Measurements from ENCODE around the gene SIGLEC5. TPM values are rescaled to one million over a fixed set of nuclear protein-coding genes. Genes with fewer than 3 reads are reported as not detected.

The SIGLEC5 gene
- polyA plus RNA-seq, 3 donors, result 0.34 to 0.71 TPM; not detected in 1

DNA sequence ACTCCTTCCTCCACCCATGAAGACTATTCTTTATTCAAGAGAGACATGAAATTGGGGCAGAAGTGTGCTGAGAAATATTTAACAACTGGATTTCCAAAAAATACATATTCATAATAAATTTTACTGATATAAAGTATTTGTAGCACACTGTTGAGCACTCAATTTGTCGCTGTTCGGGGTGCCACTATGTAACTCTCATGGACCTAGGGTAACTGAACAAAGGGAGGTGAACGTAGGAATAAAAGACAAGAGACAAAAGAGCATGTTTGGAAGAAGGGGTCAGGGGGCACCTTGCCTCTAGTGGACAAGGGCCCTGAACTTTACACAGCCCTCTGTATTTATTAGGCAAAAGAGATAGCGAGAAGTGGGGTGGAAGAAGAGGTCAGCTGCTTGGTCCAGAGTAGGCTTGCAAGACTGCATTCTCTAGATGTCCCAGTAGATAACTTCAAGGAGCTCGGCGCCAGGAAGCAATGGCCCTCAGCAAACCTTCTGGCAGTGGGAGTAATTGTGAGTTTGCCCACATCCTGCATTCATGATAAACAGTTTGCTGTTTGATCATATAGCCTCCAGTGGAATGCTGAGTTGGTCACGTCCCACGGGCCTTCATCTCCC, 63.6 kb downstream of the SIGLEC5 start:
- 48 to 64% (median 62%) methylated on average over 8 of the region's 8 CpGs for WGBS, 3 donors

DNA sequence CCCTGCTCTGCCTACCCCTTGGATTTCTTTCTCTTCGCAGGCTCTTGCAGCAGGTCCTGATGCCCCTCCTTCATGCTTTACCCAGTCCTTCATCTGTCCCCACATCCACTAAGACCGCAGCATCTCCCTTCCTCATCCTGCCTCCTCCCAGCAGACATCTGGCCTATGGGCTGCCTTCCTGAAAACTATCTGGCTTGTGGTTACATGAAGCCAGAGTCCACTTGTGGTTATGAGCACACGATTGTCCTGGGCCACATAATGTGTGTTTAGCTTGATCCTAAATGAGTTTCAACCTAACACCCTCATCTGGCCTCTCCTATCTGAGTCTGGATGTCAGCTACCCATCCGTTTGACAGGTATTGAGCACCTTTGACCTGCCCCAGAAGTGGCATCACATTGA, 64.6 kb downstream of the SIGLEC5 start:
- WGBS, 3 donors, result 38 to 47% (median 43%) methylated on average over 4 of the region's 4 CpGs

More for the DNA sequence above, 63.6 kb downstream of the SIGLEC5 start:
- no peak overlapping the region for H3K27ac ChIP-seq (ENCODE audit: low read depth, low read length)

DNA sequence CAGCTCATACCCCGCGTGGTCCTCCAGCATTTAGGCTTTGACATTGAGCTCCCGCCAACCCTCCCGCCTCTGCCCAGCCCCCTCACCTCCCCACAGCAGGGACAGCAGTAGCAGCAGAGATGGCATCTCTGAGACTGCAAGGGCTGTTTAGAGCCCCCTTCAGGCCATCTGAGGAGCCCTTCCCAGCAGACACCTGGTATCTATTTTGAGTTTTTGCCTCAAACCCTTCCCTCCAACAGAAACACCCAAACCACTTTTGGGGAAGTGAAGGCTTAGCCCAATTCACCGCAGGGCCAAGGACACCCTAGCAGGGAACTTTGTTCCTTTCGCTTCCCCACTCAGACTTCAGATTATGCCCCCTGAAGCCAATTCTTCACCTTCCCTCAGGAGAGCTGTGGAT, 65.4 kb downstream of the SIGLEC5 start:
- H3K27ac ChIP-seq (ENCODE audit: low read depth, low read length), result no peak overlapping the region
- WGBS, 3 donors, result 27 to 43% (median 38%) methylated on average over 6 of the region's 6 CpGs

More for the DNA sequence above, 64.6 kb downstream of the SIGLEC5 start:
- H3K27ac ChIP-seq (ENCODE audit: low read depth, low read length), result no peak overlapping the region

Other genes starting within 250 kb of the SIGLEC5 start
- not detected for gene LIM2, start 242.4 kb downstream of the SIGLEC5 start, polyA plus RNA-seq
- under 1 TPM in 1 of 3 donors, not detected in 2; 0.56 TPM for gene C19orf84, start 239.8 kb downstream of the SIGLEC5 start, polyA plus RNA-seq
- gene SIGLEC10, start 212.8 kb downstream of the SIGLEC5 start, polyA plus RNA-seq, result 1 to 10 TPM; 2.1 to 3.5 (median 2.4) TPM
- gene SIGLEC8, start 171.9 kb downstream of the SIGLEC5 start, polyA plus RNA-seq, result under 1 TPM in 2 of 3 donors, not detected in 1; 0.04 to 0.08 TPM
- not detected for gene CEACAM18, start 151.9 kb downstream of the SIGLEC5 start, polyA plus RNA-seq
- gene SIGLEC12, start 128.6 kb downstream of the SIGLEC5 start, polyA plus RNA-seq, result under 1 TPM in 2 of 3 donors, not detected in 1; 0.08 to 0.56 TPM
- under 1 TPM in 2 of 3 donors, not detected in 1; 0.05 to 0.34 TPM for gene SIGLEC6, start 98.7 kb downstream of the SIGLEC5 start, polyA plus RNA-seq
- gene ZNF175, start 59.1 kb downstream of the SIGLEC5 start, polyA plus RNA-seq, result 1 to 10 TPM; 1.3 to 3.3 (median 1.5) TPM
- gene SIGLEC14, start 16.4 kb upstream of the SIGLEC5 start, polyA plus RNA-seq, result 1 to 10 TPM; 1.1 to 3.8 (median 3.4) TPM
- 10 to 100 TPM in 2 of 3 donors, 1 to 10 TPM in 1; 4.7 to 38.5 (median 14.3) TPM for gene SPACA6, start 62.9 kb upstream of the SIGLEC5 start, polyA plus RNA-seq
- gene HAS1, start 93.6 kb upstream of the SIGLEC5 start, polyA plus RNA-seq, result 10 to 100 TPM in 2 of 3 donors, under 1 TPM in 1; 0.81 to 48.6 (median 17.3) TPM
- gene FPR1, start 121.5 kb upstream of the SIGLEC5 start, polyA plus RNA-seq, result 10 to 100 TPM in 2 of 3 donors, 1 to 10 TPM in 1; 4.4 to 59.0 (median 27.8) TPM
- gene FPR2, start 130.8 kb upstream of the SIGLEC5 start, polyA plus RNA-seq, result 10 to 100 TPM in 1 of 3 donors, 1 to 10 TPM in 2; 1.2 to 10.0 (median 3.9) TPM
- 1 to 10 TPM in 2 of 3 donors, under 1 TPM in 1; 0.67 to 4.5 (median 1.6) TPM for gene FPR3, start 164.8 kb upstream of the SIGLEC5 start, polyA plus RNA-seq

All from adipose tissue (tissue), 3 donors.